H1 (cell line): ENCODE results near the gene CLCA1. TPM values are rescaled to one million over a fixed set of nuclear protein-coding genes. Genes with fewer than 3 reads are reported as not detected.

Experiments used
- CTCF ChIA-PET: fragments of 300-600 bp; sonication (Branson Sonifier 250); formaldehyde crosslinking; loops from one replicate; lab custom pipeline; 2021; ENCODE audit not compliant: partially characterized antibody; lab: Charles Lee
- POLR2A ChIA-PET: fragments of 300-600 bp; sonication (Branson Sonifier 250); formaldehyde crosslinking; loops from one replicate; lab custom pipeline; 2021; ENCODE audit warnings: inconsistent platforms; ENCODE audit not compliant: partially characterized antibody; lab: Charles Lee
- DNase-seq, 2 experiments: peaks; one replicate each; pipeline versions ENCODE4 v3.0.0 to v3.0.0-alpha.2; 2010 to 2022; ENCODE audit warnings: low spot score in 2 of 2, low read depth in 1 of 2, mixed read lengths in 1 of 2
- FAIRE-seq: peaks from 2 replicates; lab custom pipeline; 2011; peaks lifted over from hg19 to GRCh38; lab: Jason Lieb, UNC
- H2AFZ ChIP-seq: 2 replicates; pipeline ENCODE4 v1.8.1; 2012; ENCODE audit warnings: low read length, inconsistent platforms
- H2AK5ac ChIP-seq: 2 replicates; pipeline ENCODE4 v1.6.1; 2013; ENCODE audit warnings: low read depth, low read length
- H2BK120ac ChIP-seq: replicated peaks from 2 replicates; pipeline ENCODE3; 2013; ENCODE audit warnings: low read depth, low read length, inconsistent platforms
- H2BK12ac ChIP-seq: 2 replicates; pipeline ENCODE4 v1.6.1; 2013; ENCODE audit warnings: low read depth, low read length
- H2BK15ac ChIP-seq: 2 replicates; pipeline ENCODE4 v1.6.1; 2013; ENCODE audit warnings: low read length
- H2BK20ac ChIP-seq: 2 replicates; pipeline ENCODE4 v1.6.1; 2013; ENCODE audit warnings: low read length
- H2BK5ac ChIP-seq: 2 replicates; pipeline ENCODE4 v1.6.1; 2013; ENCODE audit warnings: low read depth, low read length
- H3K14ac ChIP-seq: 2 replicates; pipeline ENCODE4 v1.6.1; 2013; ENCODE audit warnings: inconsistent platforms; ENCODE audit not compliant: insufficient read length
- H3K18ac ChIP-seq: 2 replicates; pipeline ENCODE4 v1.6.1; 2013; ENCODE audit warnings: low read length; ENCODE audit errors: extremely low read depth
- H3K23ac ChIP-seq: 2 replicates; pipeline ENCODE4 v1.6.1; 2013; ENCODE audit warnings: inconsistent platforms; ENCODE audit not compliant: insufficient read length
- H3K23me2 ChIP-seq: 2 replicates; pipeline ENCODE4 v1.6.1; 2013; ENCODE audit warnings: low read depth, low read length
- H3K27ac ChIP-seq: 2 replicates; pipeline ENCODE4 v1.6.1; 2011; ENCODE audit warnings: low read depth, low read length, inconsistent platforms
- H3K27me3 ChIP-seq, 4 experiments: replicated peaks in 1 of 4; 1 replicate in 1 of 4; 2 replicates in 3 of 4; pipeline versions ENCODE4 v1.6.1 to v1.8.1; 2011 to 2013; ENCODE audit warnings: low read length in 3 of 4, mild to moderate bottlenecking in 3 of 4, inconsistent platforms in 2 of 4, mixed read lengths in 2 of 4, moderate library complexity in 1 of 4; ENCODE audit not compliant: control insufficient read depth in 3 of 4, insufficient read depth in 3 of 4; ENCODE audit errors: extremely low read depth in 1 of 4
- H3K36me3 ChIP-seq, 4 experiments: 2 replicates each; pipeline versions ENCODE4 v1.6.1 to v1.8.1; 2011 to 2013; ENCODE audit warnings: mild to moderate bottlenecking in 4 of 4, low read length in 3 of 4, moderate library complexity in 2 of 4, control low read depth in 1 of 4, inconsistent platforms in 1 of 4; ENCODE audit not compliant: insufficient read depth in 4 of 4, control insufficient read depth in 2 of 4
- H3K4ac ChIP-seq: replicated peaks from 2 replicates; pipeline ENCODE3; 2013; ENCODE audit warnings: low read length, low read depth, mixed read lengths, inconsistent platforms; ENCODE audit not compliant: insufficient read length
- H3K4me1 ChIP-seq, 4 experiments: replicated peaks in 1 of 4; 1 replicate in 1 of 4; 2 replicates in 3 of 4; pipeline versions ENCODE4 v1.6.1 to v1.8.1; 2011 to 2013; ENCODE audit warnings: low read length in 3 of 4, inconsistent platforms in 2 of 4, mixed read lengths in 1 of 4; ENCODE audit not compliant: insufficient read depth in 4 of 4, control insufficient read depth in 3 of 4
- H3K4me2 ChIP-seq, 2 experiments: 2 replicates each; pipeline versions ENCODE4 v1.6.1 to v1.8.1; 2011 to 2013; ENCODE audit warnings: low read depth in 2 of 2, low read length in 2 of 2, control low read depth in 1 of 2, inconsistent platforms in 1 of 2, mild to moderate bottlenecking in 1 of 2; ENCODE audit not compliant: insufficient read depth in 1 of 2
- H3K4me3 ChIP-seq, 4 experiments: fragments of 200-600, 300-600 bp in 1 of 4; sonication (generic), shearing (Covaris generic), sonication (Bioruptor Twin) in 1 of 4; 2 replicates each; pipeline versions ENCODE4 v1.5.1 to v1.8.1; 2011 to 2016; ENCODE audit warnings: low read length in 4 of 4, low read depth in 3 of 4, control low read depth in 2 of 4, inconsistent platforms in 2 of 4, mild to moderate bottlenecking in 2 of 4, mixed read lengths in 1 of 4, moderate library complexity in 1 of 4; ENCODE audit not compliant: insufficient read depth in 2 of 4; ENCODE audit errors: extremely low read depth in 1 of 4
- H3K56ac ChIP-seq: replicated peaks from 2 replicates; pipeline ENCODE3; 2013; ENCODE audit warnings: low read depth, mild to moderate bottlenecking, mixed read lengths, low read length, inconsistent platforms; ENCODE audit not compliant: insufficient read length
- H3K79me1 ChIP-seq: 2 replicates; pipeline ENCODE4 v1.6.1; 2013; ENCODE audit warnings: low read depth, low read length, control low read depth
- H3K79me2 ChIP-seq, 2 experiments: 2 replicates each; pipeline versions ENCODE4 v1.6.1 to v1.8.1; 2012 to 2013; ENCODE audit warnings: low read length in 2 of 2, mild to moderate bottlenecking in 2 of 2, inconsistent platforms in 1 of 2; ENCODE audit not compliant: insufficient read depth in 2 of 2, control insufficient read depth in 1 of 2
- H3K9ac ChIP-seq, 4 experiments: replicated peaks in 1 of 4; 1 replicate in 1 of 4; 2 replicates in 3 of 4; pipeline versions ENCODE4 v1.6.1 to v1.8.1; 2011 to 2013; ENCODE audit warnings: low read depth in 3 of 4, low read length in 3 of 4, control low read depth in 2 of 4, mild to moderate bottlenecking in 2 of 4, moderate library complexity in 2 of 4, inconsistent platforms in 1 of 4; ENCODE audit errors: extremely low read depth in 1 of 4
- H3K9me3 ChIP-seq, 2 experiments: 2 replicates each; pipeline versions ENCODE4 v1.6.1 to v1.8.1; 2012 to 2013; ENCODE audit warnings: mild to moderate bottlenecking in 2 of 2, moderate library complexity in 2 of 2, control low read depth in 1 of 2, inconsistent platforms in 1 of 2, low read depth in 1 of 2, low read length in 1 of 2, mixed read lengths in 1 of 2; ENCODE audit not compliant: insufficient read depth in 2 of 2
- H4K20me1 ChIP-seq, 2 experiments: replicated peaks in 1 of 2; 2 replicates each; pipeline versions ENCODE3 to v1.8.1; 2011 to 2013; ENCODE audit warnings: inconsistent platforms in 2 of 2, low read length in 2 of 2, mild to moderate bottlenecking in 1 of 2; ENCODE audit not compliant: insufficient read depth in 2 of 2, control insufficient read depth in 1 of 2
- H4K5ac ChIP-seq: 2 replicates; pipeline ENCODE4 v1.6.1; 2013; ENCODE audit warnings: low read length, low read depth, mixed read lengths, inconsistent platforms; ENCODE audit not compliant: insufficient read length
- H4K8ac ChIP-seq: 2 replicates; pipeline ENCODE4 v1.8.0; 2013; ENCODE audit warnings: mild to moderate bottlenecking, moderate library complexity, low read length, inconsistent platforms; ENCODE audit not compliant: insufficient read depth; ENCODE audit errors: extremely low read depth
- H4K91ac ChIP-seq: replicated peaks from 2 replicates; pipeline ENCODE3; 2013; ENCODE audit warnings: low read length, mixed read lengths, inconsistent platforms; ENCODE audit not compliant: insufficient read length
- BACH1 ChIP-seq: IDR thresholded peaks from 2 replicates; pipeline ENCODE4 v1.6.1; 2012; ENCODE audit warnings: low read length, improper control_type of control experiment
- BRCA1 ChIP-seq: IDR thresholded peaks from 2 replicates; pipeline ENCODE4 v1.6.1; 2012; ENCODE audit warnings: low read depth, low read length, improper control_type of control experiment
- CEBPB ChIP-seq: IDR thresholded peaks from 2 replicates; pipeline ENCODE4 v1.6.1; 2012; ENCODE audit warnings: low read depth, low read length
- CREB1 ChIP-seq: IDR thresholded peaks from 2 replicates; pipeline ENCODE4 v1.6.1; 2012; ENCODE audit warnings: inconsistent platforms
- EGR1 ChIP-seq: IDR thresholded peaks from 2 replicates; pipeline ENCODE4 v1.6.1; 2011; ENCODE audit warnings: low read depth, low read length, borderline replicate concordance
- JUND ChIP-seq: IDR thresholded peaks from 2 replicates; pipeline ENCODE4 v1.6.1; 2011; ENCODE audit warnings: mild to moderate bottlenecking, improper control_type of control experiment, low read length
- KDM1A ChIP-seq: fragments of 200-600, 300-600 bp; sonication (generic); IDR thresholded peaks from 2 replicates; pipeline ENCODE4 v1.7.1; 2016; ENCODE audit warnings: mild to moderate bottlenecking, low read length, borderline replicate concordance
- POU5F1 ChIP-seq: IDR thresholded peaks from 2 replicates; pipeline ENCODE4 v1.6.1; 2011; ENCODE audit warnings: low read depth, mild to moderate bottlenecking, low read length, moderate library complexity
- RAD21 ChIP-seq, 2 experiments: IDR thresholded peaks in 1 of 2; conservative IDR thresholded peaks in 1 of 2; 2 replicates each; pipeline ENCODE4 v1.6.1; 2011; ENCODE audit warnings: low read depth in 2 of 2, low read length in 2 of 2, improper control_type of control experiment in 1 of 2, inconsistent platforms in 1 of 2, mild to moderate bottlenecking in 1 of 2, moderate library complexity in 1 of 2
- RXRA ChIP-seq: IDR thresholded peaks from 2 replicates; pipeline ENCODE4 v1.6.1; 2011; ENCODE audit warnings: low read depth, mild to moderate bottlenecking, low read length, moderate library complexity; ENCODE audit not compliant: insufficient read depth
- SIRT6 ChIP-seq: IDR thresholded peaks from one replicate; pipeline ENCODE4 v1.7.1; 2012; ENCODE audit warnings: low read length, inconsistent platforms
- SIX5 ChIP-seq: IDR thresholded peaks from 2 replicates; pipeline ENCODE4 v1.6.1; 2011; ENCODE audit warnings: mild to moderate bottlenecking, low read depth, low read length
- SP4 ChIP-seq: IDR thresholded peaks from 2 replicates; pipeline ENCODE4 v1.6.1; 2012; ENCODE audit warnings: low read length, inconsistent platforms
- SRF ChIP-seq: IDR thresholded peaks from 2 replicates; pipeline ENCODE4 v1.6.1; 2011; ENCODE audit warnings: mild to moderate bottlenecking, low read depth, low read length, moderate library complexity
- TBP ChIP-seq: IDR thresholded peaks from 2 replicates; pipeline ENCODE4 v1.6.1; 2011; ENCODE audit warnings: low read depth, low read length, improper control_type of control experiment
- TCF12 ChIP-seq: IDR thresholded peaks from 2 replicates; pipeline ENCODE4 v1.6.1; 2011; ENCODE audit warnings: low read depth, mild to moderate bottlenecking, low read length
- YY1 ChIP-seq: IDR thresholded peaks from 2 replicates; pipeline ENCODE4 v1.6.1; 2011; ENCODE audit warnings: low read depth, mild to moderate bottlenecking, low read length
- WGBS, 2 experiments: shearing (Covaris generic) in 1 of 2; methylation state at CpG; one replicate each; pipeline versions ENCODE4 v1.1.6 to v1.1.7; 2013 to 2015; ENCODE audit warnings: low lambda C conversion rate in 2 of 2, mixed read lengths in 2 of 2, inconsistent platforms in 1 of 2, low coverage in 1 of 2, missing lambda C conversion rate in 1 of 2; ENCODE audit not compliant: insufficient replicate concordance in 2 of 2, insufficient coverage in 1 of 2, insufficient read length in 1 of 2; ENCODE audit errors: extremely low coverage in 1 of 2, missing lambda C conversion rate in 1 of 2; 5-methylcytosine and 5-hydroxymethylcytosine counted together
- polyA plus RNA-seq, 7 experiments: library from polyadenylated mRNA; depleted of rRNA in 3 of 7; stranded (reverse) in 5 of 7; unstranded in 2 of 7; fragments of >200 nt in 5 of 7; fragments of 200-250 nt in 2 of 7; gene quantifications; 1 replicate in 5 of 7; 2 replicates in 1 of 7; 4 replicates in 1 of 7; pipeline versions ENCODE4 v1.2.1 to v1.2.3, GENCODE V29; 2011 to 2013; ENCODE audit warnings: missing spikeins in 2 of 7, mixed read lengths in 2 of 7
- total RNA-seq: library from RNA; stranded (reverse); fragmentation: NEBNext Ultra II Directional; extraction: Animal tissue kit (Norgen Biotek cat#: 25700); gene quantifications from 2 replicates; pipeline ENCODE4 v1.2.1, GENCODE V29; 2021

The CLCA1 gene
- total and polyA plus RNA-seq, 2 of the 8 experiments (the other 6 are each of a cell fraction or from before 2014, with no cell fraction given) = not detected

DNA sequence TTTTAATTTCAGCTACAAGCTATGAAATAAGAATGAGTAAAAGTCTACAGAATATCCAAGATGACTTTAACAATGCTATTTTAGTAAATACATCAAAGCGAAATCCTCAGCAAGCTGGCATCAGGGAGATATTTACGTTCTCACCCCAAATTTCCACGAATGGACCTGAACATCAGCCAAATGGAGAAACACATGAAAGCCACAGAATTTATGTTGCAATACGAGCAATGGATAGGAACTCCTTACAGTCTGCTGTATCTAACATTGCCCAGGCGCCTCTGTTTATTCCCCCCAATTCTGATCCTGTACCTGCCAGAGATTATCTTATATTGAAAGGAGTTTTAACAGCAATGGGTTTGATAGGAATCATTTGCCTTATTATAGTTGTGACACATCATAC, 13.7 kb upstream of the CLCA1 start:
- Histone ChIP-seq H4K20me1 (no peaks in the 10 kb centered on the region), H3K9ac (no peak overlapping the region), H3K36me3 (no peaks in the 10 kb centered on the region), H4K8ac (no peak overlapping the region), H3K79me1 (no peaks in the 10 kb centered on the region), H3K27me3 (no peaks in the 10 kb centered on the region; a peak in 1 of 7 replicates), H4K5ac (no peak overlapping the region), H2BK15ac (no peak overlapping the region), H3K23me2 (no peaks in the 10 kb centered on the region), H2AK5ac (no peak overlapping the region), H3K4me1 (no peaks in the 10 kb centered on the region), H2AFZ (no peak overlapping the region), H3K9me3 (no peaks in the 10 kb centered on the region), H3K18ac (no peak overlapping the region), H2BK120ac (no peak overlapping the region), H4K91ac (no peak overlapping the region), H3K79me2 (no peaks in the 10 kb centered on the region), H3K23ac (no peak overlapping the region), H2BK12ac (no peak overlapping the region), H2BK20ac (no peak overlapping the region), H3K4ac (no peak overlapping the region), H3K56ac (no peak overlapping the region), H3K27ac (no peak overlapping the region), H3K4me2 (no peak overlapping the region), H3K14ac (no peak overlapping the region), H3K4me3 (no peak overlapping the region), H2BK5ac (no peak overlapping the region)
- ChIA-PET POLR2A (no interaction called here), CTCF (no interaction called here)
- DNase-seq = no peak
- 92% methylated on average over 5 of the region's 5 CpGs; no CpG with 5 or more reads in 1 of the 2 experiments for WGBS, 2 experiments
- no peak for FAIRE-seq
- TF ChIP-seq JUND (no peak), SIX5 (no peak), SIRT6 (no peak), BRCA1 (no peak), TCF12 (no peak), BACH1 (no peak), RXRA (no peak), KDM1A (no peak), CREB1 (no peak), POU5F1 (no peak), EGR1 (no peak), RAD21 (IDR thresholded peaks at IDR 0.05 in 1 of 2, conservative IDR thresholded peaks at IDR 0.05 in 1 of 2; ENCODE audit: low read depth in 2 of 2, low read length in 2 of 2) (no peak), SRF (no peak), TBP (no peak), SP4 (no peak), CEBPB (no peak), YY1 (no peak)
